DMS114 treated with DMSO at 0.1 percent for 48 hours (cell line): Measurements from ENCODE around the gene FTO.

Source experiments
- DNase-seq: peaks from one replicate; lab custom pipeline; 2025; ENCODE audit not compliant: unreplicated experiment; lab: John Stamatoyannopoulos, UW

The FTO gene

DNA sequence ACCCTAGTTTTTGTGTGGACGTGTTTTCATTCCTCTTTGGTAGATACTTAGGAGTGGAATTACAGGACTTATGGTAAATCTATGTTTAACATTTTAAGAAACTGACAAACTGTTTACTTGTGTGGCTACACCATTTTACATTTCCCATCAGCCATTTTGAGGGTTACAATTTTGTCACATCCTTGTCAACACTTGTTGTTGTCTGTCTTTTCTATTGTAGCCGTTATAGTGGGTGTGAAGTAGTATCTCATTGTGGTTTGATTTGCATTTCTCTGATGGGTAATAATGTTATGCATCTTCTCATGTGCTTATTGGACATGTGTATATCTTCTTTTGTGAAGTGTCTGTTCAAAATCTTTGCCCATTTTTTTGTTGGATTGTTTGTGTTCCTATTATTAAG, 4.5 kb downstream of the FTO start:
- no peak for DNase-seq

GRCh38 chr16:53711390-53711789, 7.4 kb downstream of the FTO start:
- DNase-seq: no peak

- no peak for DNase-seq
Observed at GRCh38 chr16:53712065-53712464, 8.1 kb downstream of the FTO start.

- no peak for DNase-seq
Observed at GRCh38 chr16:53713403-53714204, 9.6 kb downstream of the FTO start.

DNA sequence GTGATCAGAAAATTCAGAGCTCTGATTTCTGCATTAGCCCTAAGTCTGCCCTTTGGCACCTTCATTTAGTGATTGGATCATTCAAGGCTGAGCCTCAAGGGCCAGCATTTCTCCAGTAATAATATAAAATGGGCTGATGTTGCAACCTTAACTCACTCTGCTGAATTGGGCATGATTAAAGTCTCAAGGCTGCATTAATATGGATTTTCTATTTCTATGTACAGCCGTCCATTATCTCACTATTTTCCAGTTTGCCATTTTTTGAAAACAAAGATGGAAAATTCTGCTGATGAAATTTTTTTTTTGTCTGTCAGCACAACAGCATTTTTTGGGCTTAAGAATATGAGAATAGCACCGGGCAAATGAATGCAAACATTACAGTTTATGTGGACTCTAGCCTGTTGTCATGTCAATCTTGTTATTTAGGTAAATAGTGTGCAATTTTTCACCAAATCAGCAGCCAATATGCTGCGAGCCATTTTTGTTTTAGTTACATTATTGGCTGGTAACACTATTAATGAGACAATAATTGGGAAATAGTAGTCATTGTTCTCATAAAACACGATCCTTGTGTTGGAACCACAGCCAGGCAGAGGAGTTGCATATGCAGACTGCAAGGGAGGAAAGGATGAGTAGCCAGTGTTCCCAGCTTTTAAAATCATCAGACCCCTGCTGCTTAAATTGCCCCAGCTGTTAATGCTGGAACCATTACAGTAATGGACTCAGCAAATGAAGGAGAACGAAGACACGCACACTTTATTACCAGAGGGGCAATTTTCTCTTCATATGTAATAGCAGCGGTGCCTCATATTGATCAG, 10.5 kb downstream of the FTO start:
- no peak for DNase-seq

DNA sequence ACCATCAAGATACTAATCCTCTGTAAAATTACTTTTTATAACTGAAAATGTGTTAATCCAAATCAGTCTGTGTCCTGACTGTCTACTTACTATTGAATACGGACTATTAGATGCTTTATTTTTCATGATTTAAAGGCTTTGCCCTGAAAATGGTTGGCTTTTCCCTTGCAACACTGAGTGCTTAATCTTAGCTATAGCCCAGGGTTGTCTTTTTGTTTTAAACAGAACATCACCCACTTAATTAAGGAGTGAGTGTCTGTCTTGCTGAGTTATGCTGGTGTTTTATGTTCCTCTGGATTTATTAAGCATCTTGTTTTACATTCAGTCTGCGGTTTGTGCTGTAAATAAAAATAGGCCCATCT, 11.0 kb downstream of the FTO start:
- no peak for DNase-seq

- DNase-seq: no peak
Observed at GRCh38 chr16:53717577-53717976, 13.6 kb downstream of the FTO start.

- no peak for DNase-seq
Observed at GRCh38 chr16:53721017-53721416, 17.1 kb downstream of the FTO start.

DNA sequence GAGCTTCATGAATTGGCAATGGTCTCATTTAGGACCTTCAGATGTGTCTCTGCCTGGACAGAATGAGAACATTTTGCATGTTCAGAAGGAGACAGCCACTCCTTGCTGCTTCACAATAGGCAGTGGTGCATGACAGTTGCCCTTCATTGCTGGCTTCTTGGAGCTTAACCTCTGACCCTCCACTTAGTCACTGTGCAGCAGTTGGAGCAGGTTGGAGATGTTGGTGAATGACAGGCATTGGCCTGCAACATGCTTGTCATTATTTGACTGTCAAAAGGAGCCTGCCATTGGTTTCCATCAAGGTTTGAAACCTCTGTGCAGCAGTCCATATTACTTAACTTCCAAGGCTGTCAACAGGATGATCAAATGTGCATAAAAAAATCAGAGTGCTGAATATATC, 22.7 kb downstream of the FTO start:
- DNase-seq: no peak

GRCh38 chr16:53730693-53731092, 26.7 kb downstream of the FTO start:
- DNase-seq: no peak

DNA sequence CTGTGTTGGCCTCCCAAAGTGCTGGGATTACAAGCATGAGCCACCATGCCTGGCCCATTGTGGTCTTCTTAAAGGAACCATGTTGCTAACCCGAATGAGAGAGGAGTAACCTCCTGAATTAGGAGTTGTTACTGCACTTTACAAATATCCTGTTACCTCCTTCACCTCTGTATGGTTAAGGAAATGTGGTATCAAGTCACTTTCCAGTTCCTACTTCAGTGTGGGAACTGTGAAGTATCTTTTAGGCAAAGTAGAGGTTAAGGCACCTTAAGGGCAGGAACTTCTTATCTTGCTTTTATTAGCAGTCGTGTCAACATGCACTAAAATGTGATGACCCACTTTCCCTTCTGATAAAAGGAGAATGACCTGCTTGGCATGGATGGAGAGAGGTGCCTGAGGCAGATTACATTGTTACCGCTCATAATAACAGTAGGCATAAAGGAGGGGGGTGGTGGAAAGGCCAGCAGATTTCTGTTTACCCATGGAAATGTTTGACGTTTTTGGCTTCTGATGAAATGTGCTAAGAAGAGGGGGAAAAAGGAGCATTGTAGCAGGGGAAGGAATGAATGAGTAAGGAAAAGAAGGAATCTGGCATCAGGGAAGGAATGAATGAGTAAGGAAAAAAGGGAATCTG, 28.5 kb downstream of the FTO start:
- no peak for DNase-seq

- no peak for DNase-seq
Observed at GRCh38 chr16:53734908-53735307, 31.0 kb downstream of the FTO start.

- no peak for DNase-seq
Observed at GRCh38 chr16:53736297-53736696, 32.3 kb downstream of the FTO start.

- DNase-seq: no peak
Observed at GRCh38 chr16:53737552-53737951, 33.6 kb downstream of the FTO start.

DNA sequence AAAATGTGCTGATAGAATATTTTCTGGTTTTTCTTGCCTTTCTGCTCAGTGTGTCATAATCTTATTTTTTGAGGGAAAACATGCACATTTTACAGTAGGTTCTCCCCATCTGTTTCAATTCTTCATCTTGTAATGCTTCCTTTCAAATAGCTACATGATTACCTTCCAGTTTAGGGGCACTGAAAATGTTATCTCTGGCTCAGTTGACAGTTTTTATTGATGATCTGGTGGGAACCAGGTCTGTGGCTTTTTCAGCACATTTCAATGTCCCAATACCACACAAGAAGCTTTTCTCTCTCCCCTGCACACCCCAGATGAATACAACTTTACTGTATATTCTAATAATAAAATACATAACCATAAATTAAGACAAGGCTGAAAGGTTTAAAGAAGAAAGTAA, 36.5 kb downstream of the FTO start:
- DNase-seq: no peak

DNA sequence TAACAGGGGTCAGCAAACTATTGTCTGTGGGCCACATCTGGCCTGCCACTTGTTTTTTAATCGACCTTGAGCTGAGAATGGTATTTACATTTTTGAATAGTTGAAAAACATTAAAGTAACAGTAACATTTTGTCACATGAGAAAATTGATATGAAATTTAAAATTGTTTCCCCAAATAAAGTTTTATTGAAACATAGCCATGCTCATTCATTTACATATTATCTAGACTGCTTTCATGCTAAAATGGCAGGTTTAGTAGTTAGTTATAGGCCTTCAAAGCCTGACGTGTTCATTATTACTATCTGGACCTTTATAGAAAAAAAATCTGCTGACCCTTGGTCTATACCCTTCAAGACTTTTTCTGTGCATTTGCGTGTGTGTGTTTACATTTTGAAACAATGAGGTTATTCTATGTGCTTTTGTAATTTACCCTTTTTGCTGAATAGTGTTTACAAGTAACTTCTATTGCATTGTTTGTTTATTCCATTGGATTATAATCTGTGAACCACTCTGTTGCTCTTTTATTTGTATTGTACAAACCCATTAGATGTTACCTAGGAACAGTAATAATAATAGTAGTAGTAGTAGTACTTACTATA, 37.1 kb downstream of the FTO start:
- no peak for DNase-seq

- no peak for DNase-seq
Observed at GRCh38 chr16:53741546-53741945, 37.6 kb downstream of the FTO start.

- DNase-seq: no peak
Observed at GRCh38 chr16:53743149-53743566, 39.2 kb downstream of the FTO start.

- no peak for DNase-seq
Observed at GRCh38 chr16:53744449-53744848, 40.5 kb downstream of the FTO start.

DNA sequence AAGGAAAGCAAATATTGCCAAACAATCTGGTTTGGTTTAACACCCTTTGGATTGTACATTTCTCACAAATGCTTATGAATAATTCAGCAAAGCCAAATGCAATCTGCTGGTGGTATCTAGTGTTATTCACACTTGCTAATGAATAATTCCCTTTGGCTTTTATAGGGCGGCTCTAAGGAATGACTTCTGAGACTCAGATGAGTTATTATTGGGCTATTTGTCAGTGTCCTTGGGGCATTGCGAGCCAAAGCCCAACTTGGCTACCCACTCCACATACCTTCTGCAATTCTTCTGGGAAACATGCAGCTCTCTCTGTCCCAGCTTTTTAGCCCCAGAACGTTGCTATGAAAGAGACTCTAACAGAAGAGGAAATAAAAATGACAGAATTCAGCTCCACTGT, 41.1 kb downstream of the FTO start:
- no peak for DNase-seq

- no peak for DNase-seq
Observed at GRCh38 chr16:53745753-53746266, 41.9 kb downstream of the FTO start.
